HG02840 (cell line): Measurements from ENCODE around the gene TOP2A.

Experiments used
- ATAC-seq: cut with Tn5 transposase; IDR thresholded peaks from one replicate; pipeline ENCODE4 v1.9.1; 2021; ENCODE audit warnings: mild to moderate bottlenecking, moderate library complexity, moderate number of reproducible peaks; ENCODE audit not compliant: unreplicated experiment, low FRiP score

TOP2A gene

DNA sequence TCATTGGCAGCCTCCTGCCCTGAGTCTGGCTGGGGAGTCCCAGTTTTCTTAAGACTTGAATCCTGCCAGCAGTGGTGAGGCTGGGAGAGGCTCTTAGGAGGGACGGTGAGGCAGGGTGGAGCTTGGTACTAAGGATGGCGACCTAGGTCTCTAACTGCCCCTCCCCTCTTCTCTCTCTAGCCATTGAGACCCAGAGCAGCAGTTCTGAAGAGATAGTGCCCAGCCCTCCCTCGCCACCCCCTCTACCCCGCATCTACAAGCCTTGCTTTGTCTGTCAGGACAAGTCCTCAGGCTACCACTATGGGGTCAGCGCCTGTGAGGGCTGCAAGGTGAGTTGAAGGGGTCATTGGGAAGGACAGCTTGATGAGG is 69.6 kb downstream of the TOP2A start:
- ATAC-seq = no peak

DNA sequence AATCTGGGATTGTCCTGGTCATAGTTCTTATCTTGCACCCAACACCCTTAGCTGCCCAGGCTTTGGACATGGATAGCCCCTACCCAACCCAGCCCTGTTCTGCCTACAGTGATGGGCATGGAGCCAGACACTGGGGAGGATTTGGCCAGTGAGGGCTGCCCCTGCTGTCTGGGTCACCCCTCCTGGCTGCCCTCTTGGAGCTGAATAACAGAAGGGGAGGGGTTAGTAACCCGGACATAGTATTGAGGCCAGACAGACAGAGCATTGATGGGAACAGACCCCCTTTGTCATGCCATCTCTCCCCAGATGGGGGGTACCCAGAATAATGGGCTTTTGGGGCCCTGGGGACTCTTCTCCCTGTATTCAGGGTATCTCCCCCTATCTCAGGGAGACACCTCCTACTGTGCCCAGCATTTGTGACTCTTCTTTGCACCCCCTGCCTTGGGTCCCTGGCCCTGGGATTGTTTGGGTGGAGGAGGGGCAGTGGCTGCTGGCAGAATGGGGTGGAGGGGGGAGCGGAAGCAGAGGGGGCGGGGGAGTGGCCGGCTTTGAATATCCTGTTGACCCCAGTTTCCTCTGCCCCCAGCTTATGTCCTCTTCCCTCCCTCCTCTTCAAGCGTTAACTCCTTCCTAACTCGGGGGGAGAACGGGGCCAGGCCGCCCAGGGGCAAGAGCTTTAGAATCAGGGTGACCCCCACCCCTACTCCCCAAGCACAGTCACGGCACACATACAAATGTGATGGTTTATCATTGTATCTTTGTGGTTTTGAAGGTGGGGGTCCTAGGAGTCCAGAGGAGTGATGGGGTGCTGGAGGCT is 70.2 kb downstream of the TOP2A start:
- no peak for ATAC-seq

DNA sequence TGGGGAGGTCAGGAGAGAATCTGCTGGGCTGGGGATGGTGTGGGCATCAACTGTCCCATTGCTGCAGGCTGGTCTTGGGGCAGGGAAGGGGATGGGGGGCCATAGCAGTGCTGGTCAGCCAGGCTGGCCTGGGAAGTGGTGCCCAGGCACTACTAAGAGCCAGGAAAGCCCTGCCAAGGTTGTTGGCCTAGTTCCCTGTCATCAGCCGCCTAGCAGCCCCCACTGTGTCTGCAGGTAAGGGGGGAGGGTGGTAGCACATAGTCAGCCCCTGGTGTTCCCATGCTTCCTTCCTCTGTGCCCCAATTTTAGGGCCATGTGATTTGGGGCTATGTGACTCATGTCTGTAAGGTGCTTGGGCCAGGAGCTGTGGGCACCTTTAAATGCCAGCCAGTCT is 70.9 kb downstream of the TOP2A start:
- no peak for ATAC-seq

DNA sequence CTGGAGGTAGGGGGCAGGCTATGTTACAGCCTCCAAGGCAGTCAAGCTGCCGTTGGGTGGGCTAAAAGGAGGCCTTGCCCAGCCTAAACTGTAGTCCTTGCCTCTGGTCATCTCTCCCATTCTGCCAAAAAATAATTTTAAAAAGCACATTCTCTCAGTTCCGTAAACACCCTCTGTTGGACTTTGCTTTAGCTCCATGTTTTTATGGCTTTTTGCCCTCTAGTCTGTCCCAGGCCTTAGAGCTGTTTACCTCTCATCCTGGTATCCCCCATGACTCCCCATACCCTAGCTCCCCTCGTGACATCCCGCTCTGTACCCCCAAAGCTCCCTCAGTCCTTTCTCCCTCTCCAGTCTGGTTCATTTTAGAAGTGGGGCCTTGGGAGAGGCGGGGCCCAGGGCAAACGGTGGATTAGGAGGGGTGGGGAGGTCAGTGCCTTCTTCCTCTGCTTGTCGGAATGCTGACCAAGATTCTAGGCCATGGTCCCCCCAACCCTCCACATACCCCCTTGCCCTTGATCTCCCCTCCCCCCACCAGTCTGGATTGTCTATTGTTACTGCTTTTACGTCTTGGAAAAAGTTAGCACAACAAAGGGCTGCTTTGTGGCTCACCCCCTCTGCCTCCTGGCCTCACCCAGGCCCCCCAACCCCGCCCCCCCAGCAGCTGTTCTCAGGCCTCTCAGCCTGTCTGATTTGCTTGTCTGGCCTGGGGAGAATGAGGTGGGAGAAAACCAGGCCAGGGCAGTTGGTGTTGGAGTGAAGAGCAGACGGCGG is 71.5 kb downstream of the TOP2A start:
- ATAC-seq = no peak

DNA sequence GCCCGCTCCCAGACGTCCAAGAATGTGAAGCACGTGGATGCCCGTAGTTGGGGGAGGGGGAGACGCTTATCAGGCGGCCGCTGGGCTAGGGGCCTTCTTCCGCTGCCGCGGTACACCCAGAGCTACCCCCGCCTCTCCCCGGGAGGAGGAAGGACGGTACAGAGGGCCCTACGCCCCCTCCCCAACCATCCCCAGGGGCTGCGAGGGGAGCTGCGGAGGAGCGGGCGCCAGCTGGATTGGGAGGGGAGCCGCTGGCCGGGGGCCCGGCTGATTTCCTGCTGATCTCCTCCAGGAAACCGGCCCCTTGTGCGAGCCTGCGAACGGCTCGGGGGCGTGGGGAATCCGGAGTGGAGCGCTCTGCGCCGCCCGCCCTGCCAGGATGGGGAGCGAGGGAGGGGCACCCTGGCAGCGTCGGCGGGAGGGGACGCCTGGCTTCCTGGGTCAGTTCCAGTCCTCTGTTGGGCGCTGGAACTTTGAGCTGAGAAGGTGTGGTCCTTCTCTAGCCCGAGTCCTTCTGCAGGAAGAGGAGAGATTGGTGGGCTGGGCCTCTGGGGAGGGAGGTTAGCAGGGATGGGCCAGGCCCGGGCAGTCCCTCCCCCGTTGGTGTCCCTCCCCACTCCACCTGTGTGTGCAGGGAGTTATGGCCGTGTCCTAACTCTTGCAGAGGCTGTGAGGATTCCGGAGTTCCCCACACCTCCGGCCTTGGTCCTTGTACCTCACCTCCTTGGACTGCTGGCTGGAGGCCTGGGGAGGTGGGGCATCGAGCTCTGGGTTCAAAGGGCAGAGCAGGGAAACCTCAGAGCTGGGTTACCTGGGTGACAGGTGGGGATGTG is 72.3 kb downstream of the TOP2A start:
- no peak for ATAC-seq

DNA sequence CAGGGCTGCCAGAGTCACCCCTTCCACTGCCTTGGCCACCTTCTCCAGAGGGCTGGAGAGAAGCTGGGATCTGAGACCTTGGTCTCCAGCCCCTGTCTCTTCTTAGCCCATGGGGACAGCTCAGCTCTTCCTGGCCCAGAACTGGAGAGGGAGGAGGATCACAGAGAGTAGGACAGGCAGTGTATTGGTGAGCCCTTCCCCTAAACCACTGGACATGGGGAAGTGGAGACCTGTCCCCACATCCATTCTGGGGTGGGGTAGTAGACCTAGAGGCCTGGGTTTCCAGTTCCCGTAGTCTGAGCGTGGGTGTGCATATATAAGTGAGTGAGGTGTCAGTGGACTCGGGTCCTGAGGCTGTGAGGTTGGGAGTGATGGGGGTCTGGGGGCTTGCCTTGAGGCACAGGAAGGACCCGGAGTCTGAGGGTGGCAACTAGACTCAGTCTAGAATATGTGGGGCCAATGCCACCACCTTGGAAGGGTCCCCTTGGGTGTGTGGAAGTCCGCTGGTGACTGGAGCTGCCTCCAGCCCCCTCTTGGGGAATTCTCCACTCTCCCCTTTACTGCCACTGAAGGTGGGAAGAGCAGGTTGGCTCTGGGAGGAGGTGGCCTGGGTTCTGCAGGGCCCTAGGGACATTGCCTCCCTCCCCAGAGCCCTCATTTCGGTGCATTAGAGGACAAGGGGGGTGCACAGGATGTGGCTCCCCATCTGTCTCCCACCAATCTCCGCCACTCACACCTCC is 73.1 kb downstream of the TOP2A start:
- ATAC-seq = no peak

DNA sequence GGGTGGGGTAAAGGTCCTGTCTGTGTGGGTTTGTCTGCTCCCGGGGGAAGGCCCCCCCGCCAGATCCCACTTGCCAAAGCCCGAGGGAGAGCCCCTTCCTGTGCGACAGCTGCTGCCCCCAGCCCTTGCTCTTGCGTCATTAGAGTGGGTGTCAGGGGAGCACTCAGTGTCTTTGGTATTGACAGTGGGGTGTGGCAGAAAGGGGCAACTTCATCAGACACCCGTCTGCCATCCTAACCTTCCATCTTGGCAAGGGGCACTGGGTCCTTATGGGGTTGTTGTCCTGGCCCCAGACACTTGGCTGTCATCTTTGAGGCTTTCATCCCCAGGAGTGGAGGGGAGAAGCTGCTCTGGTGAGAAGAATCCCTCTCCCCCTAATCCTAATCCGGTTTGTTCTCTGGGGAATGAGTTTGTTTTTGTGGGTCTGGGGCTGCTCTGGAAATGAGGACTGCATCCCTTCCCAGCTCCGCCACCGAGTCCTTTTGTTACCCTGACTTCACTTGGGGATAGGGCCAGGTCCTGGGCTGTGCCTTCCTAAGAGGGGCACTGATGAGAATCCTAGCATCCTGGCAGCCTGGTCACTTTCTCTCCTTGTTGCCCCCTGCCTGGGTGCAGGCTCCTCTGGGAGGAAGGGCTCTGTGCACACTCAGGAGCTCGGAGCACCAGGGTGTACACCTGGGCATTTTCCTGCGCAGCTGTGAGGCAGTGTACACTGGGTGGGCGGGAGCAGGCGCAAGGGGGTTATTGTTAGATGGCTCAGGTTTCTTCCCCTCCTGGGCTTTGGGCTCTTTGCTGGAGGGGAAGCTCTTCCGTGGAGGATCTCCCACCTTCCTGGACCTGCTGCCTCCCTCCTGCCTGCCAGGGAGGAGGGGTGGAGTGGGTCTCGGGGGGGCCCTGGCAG is 74.2 kb downstream of the TOP2A start:
- ATAC-seq = no peak

DNA sequence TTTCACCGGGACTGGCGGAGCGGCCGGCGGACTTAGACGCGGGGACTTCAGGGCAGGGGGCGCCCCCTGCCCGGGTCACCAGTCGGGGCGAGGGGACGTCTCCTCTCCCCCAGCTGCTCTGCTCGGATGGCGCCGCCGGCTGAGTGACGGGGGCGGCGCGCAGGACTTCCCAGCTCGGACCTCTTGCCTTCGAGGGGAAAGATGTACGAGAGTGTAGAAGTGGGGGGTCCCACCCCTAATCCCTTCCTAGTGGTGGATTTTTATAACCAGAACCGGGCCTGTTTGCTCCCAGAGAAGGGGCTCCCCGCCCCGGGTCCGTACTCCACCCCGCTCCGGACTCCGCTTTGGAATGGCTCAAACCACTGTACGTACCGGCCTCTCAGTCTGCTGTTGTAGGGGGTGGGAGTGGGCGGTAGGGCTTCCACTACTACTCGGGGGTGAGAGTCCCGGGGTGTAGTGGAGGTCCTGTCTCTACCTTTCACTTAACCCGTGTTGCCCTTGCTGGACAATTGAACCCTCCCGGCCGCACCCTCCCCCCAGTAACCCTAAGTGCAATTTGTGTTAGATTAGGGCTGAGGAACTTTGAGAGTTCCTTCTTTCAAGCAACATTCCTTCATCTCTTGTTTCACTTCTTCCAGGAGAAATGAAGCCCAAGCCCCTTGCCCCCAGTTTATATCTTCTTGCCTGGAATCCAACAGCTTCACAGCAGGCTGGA is 75.0 kb downstream of the TOP2A start:
- no peak for ATAC-seq

DNA sequence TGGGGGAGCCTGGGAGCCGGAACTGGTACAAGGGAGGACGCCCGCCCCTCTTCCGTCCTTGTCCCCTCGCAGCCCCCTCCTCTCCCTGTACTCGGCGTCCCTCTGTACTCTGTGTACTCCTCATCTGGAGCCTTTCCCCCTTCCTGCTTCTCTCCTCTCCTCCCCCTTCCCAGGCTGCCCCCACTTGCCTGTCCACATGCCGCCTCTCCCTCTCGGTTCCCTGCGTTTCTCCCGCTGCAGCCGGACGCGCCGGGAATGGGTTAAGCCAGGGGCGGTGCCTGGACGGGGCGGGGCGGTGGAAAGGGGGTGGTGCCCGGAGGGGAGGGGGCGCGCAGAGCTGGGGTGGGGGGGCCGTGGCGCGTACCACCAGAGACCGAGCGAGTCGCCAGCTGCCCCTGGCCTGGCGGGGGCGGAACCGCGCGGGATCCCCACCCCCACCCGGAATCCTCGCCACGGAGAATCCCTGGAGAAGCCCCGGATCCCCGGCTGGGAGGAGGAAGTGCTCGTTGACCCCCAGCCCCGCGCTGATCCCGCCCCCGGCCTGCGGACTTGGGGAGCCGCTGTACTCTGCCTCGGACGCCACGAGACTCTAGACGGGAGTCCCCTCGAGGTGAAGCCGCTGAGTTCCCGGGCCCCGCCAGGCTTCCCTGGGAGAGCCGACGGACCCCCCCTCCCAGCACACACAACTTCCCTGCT is 75.7 kb downstream of the TOP2A start:
- no peak for ATAC-seq

DNA sequence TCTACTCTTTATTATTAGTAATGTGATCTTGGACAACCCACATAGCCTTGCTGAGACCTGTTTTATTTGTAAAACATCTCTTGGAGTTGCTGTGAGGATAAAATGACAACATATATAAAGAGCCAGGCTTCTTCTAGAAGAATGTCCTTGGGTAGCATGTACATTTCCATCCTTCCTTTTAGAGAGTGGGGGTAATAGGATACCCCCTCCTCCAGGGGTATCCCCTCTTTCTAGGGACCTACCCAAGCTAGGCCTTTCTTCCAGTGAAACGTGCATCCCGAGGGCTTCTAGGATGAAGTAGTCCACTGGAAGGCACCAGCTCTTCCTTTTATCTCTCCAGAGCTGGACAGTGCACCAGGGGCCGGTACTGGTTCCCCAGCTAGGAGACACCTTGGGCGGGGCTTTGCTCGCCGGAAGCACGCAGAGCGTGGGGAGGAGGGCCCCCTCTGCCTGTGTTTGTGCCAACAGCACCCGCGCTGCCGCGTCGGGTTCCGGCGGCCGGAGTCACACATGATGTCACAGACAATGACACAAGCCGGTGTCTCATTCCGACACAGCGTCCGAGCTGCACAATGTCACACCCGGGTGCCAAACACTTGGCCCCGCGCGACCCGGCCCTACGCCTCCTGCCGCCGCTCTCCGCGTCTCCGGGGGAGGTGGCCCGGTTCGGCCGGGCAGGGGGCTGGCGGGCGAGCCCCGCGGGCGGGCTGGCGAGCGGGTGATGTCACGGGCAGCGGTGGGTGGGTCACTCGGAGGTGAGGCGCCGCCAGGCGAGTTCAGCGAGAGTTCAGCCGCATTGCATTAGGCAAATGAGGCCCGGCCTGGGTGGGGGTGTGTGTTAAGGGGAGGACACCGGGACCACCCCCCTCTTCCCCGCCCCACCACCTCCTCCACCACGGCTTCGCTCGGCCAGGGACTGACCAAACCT is 76.6 kb downstream of the TOP2A start:
- ATAC-seq = peak; percentile 72

DNA sequence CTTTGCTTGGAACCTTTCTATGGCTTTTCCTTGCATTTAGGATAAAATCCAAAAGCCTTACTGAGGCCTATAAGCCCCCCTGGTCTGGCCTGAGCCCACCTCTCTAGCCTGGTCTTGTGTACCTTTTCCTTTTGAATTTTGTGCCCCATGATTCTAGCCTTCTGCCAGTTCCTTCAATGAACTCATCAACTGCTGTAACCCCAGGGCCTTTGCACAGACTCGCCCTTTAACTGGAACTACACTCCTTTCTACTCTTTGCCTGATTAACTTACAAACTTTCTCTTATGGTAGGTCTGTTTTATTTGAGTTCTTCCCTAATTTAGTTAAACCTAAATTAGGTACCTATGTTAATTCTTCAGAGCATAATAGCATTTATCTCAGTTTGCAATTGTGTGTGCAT is 77.4 kb downstream of the TOP2A start:
- no peak for ATAC-seq

DNA sequence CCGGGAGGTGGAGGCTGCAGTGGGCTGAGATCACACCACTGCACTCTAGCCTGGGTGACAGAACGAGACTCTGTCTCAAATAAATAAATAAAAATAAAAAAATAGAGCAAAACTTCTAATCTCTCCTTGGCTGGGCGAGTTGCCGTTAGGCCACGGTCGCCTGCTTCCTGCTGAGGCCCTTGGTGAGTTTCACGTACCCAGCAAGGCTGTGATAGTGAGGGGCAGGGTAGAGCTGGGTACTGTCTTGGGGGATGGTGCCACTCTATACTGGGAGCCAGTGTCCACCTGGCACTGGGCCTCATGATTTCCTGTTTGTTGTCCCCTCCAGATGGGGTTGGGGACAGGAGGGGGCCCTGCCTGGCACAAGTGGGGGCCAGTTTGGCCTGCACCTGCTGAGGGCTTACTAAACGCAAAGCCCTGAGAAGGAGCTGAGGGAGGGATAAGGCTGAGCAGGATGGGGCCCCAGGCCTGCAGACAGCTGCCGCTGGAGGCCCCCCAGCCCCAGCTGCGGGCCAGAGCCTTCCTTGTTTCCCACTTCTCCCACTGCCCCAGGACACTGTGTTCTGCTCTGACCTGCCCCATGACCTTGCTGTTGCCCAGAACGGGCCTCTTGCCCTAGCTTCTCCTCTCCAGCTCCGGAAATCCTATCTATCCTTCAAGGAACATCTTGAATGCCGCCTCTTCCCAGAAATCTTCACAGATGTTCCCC is 78.6 kb downstream of the TOP2A start:
- ATAC-seq = no peak
